Spleen (tissue), 7 donors: ENCODE measurements around the gene RBM15B.

ENCODE experiments used
- POLR2A ChIP-seq, 3 donors: fragments of 450-650 bp; IDR thresholded peaks; one replicate each; pipeline ENCODE4 v1.5.1; 2017; ENCODE audit warnings: antibody characterized with exemption in 3 of 3, mild to moderate bottlenecking in 1 of 3
- TF ChIP-seq, protein P1 (sequence below), 11 experiments: fragments of 200-600 bp in 7 of 11; fragments of 450-650 bp in 4 of 11; sonication (generic) in 4 of 11; IDR thresholded peaks in 8 of 11; conservative IDR thresholded peaks in 3 of 11; 1 replicate in 7 of 11; 2 replicates in 4 of 11; pipeline versions ENCODE4 v1.4.0 to v1.8.0; 2016 to 2021; ENCODE audit warnings: antibody characterized with exemption in 11 of 11, inconsistent platforms in 4 of 11, mild to moderate bottlenecking in 1 of 11
- donor health status: DM: no; HTN: no; CAD: no; lungs with moderate emphysema.
- donor health status: DM: no; HTN: no; CAD: no.
- donor health status: DM: no; HTN: no; CAD: no.

- no peak for TF ChIP-seq POLR2A (IDR thresholded peaks at IDR 0.05)
- TF ChIP-seq, protein P1, sequence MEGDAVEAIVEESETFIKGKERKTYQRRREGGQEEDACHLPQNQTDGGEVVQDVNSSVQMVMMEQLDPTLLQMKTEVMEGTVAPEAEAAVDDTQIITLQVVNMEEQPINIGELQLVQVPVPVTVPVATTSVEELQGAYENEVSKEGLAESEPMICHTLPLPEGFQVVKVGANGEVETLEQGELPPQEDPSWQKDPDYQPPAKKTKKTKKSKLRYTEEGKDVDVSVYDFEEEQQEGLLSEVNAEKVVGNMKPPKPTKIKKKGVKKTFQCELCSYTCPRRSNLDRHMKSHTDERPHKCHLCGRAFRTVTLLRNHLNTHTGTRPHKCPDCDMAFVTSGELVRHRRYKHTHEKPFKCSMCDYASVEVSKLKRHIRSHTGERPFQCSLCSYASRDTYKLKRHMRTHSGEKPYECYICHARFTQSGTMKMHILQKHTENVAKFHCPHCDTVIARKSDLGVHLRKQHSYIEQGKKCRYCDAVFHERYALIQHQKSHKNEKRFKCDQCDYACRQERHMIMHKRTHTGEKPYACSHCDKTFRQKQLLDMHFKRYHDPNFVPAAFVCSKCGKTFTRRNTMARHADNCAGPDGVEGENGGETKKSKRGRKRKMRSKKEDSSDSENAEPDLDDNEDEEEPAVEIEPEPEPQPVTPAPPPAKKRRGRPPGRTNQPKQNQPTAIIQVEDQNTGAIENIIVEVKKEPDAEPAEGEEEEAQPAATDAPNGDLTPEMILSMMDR (IDR thresholded peaks at IDR 0.05 in 8 of 11, conservative IDR thresholded peaks at IDR 0.05 in 3 of 11), result no peak
These were observed 40.3 kb upstream of the RBM15B start for GRCh38 chr3:51350751-51351150.
